ENCODE data around the gene ICAM1. TPM values are rescaled to one million over a fixed set of nuclear protein-coding genes. Genes with fewer than 3 reads are reported as not detected.

Gene ICAM1
- total and polyA plus RNA-seq, 2 of the 13 experiments (the other 11 are each of a cell fraction or from before 2014, with no cell fraction given): 37.9 to 98.4 TPM

- TF ChIP-seq ATF5 (CRISPR knock-in tag; IDR thresholded peaks at IDR 0.05; ENCODE audit: low read depth) (no peak), ZNF777 (CRISPR knock-in tag; IDR thresholded peaks at IDR 0.05) (peak; percentile 71), ZNF446 (CRISPR knock-in tag; IDR thresholded peaks at IDR 0.05) (0 out of 2 replicates have a peak, but pooled peaks have one; percentile 40), ZBTB2 (CRISPR knock-in tag; IDR thresholded peaks at IDR 0.05; ENCODE audit: low read depth) (peak; percentile 79; the same call in 1 of the 2 replicates), ZNF770 (CRISPR knock-in tag; IDR thresholded peaks at IDR 0.05) (peak; percentile 79), ZNF619 (CRISPR knock-in tag; IDR thresholded peaks at IDR 0.05) (0 out of 2 replicates have a peak, but pooled peaks have one; percentile 44), ZNF703 (CRISPR knock-in tag; IDR thresholded peaks at IDR 0.05; ENCODE audit: borderline replicate concordance) (peak; percentile 60; the same call in 1 of the 2 replicates), XRCC5 (optimal IDR thresholded peaks at IDR 0.05; ENCODE audit: low read length) (peak; percentile 38), MEF2D (CRISPR knock-in tag; IDR thresholded peaks at IDR 0.05) (no peak), MXD1 (CRISPR knock-in tag; IDR thresholded peaks at IDR 0.05) (peak; percentile 91), ZBTB43 (CRISPR knock-in tag; conservative IDR thresholded peaks at IDR 0.05) (peak; percentile 67; the same call in 1 of the 2 replicates), EZH2 (conservative IDR thresholded peaks at IDR 0.05; ENCODE audit: low read depth, low read length) (no peak), REST (IDR thresholded peaks at IDR 0.05; ENCODE audit: borderline replicate concordance in 1 of 2, low read depth in 1 of 2, low read length in 2 of 2) (peak in 1 of 2 experiments; percentile 31; a peak in 1 of 4 replicates), ZNF549 (CRISPR knock-in tag; IDR thresholded peaks at IDR 0.05) (no peak), GLI4 (CRISPR knock-in tag; IDR thresholded peaks at IDR 0.05; ENCODE audit: borderline replicate concordance) (peak; percentile 95; the same call in 1 of the 2 replicates), ATF1 (CRISPR knock-in tag; IDR thresholded peaks at IDR 0.05) (peak; percentile 98)
Observed at GRCh38 chr19:10251792-10252694, 18.9 kb upstream of the ICAM1 start, which contains the start of gene MRPL4 (continued).

All from HepG2 (cell line).